HG02852 (cell line): ENCODE data around the gene FXN.
"Not testable (repeated sequence)": the region's sequence is repeated elsewhere in the genome, so short reads cannot be mapped to it uniquely, and the experiment has no call there.

Experiments used
- ATAC-seq: cut with Tn5 transposase; IDR thresholded peaks from one replicate; pipeline ENCODE4 v1.9.1; 2021; ENCODE audit warnings: mild to moderate bottlenecking, moderate library complexity; ENCODE audit not compliant: unreplicated experiment

FXN gene

DNA sequence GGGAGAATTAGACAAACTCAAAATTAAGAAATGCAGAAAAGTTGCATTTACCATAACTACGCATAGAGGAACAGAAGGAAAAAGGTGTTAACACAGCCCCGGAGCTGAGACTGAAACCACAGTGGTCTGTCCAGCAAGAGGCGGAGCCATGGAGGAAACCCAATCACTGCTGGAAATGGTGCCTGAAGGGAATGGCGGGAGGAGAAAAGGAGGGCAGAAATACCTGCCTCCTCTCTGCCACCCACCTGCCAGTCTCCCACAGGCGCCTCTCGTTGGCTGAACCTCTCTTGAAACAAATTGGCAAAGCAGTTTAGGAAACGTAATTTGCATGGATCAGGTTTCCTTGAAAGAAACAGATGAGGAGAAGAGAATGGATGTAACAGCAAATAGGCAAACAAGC lies 11.9 kb upstream of the FXN start:
- no peak for ATAC-seq

DNA sequence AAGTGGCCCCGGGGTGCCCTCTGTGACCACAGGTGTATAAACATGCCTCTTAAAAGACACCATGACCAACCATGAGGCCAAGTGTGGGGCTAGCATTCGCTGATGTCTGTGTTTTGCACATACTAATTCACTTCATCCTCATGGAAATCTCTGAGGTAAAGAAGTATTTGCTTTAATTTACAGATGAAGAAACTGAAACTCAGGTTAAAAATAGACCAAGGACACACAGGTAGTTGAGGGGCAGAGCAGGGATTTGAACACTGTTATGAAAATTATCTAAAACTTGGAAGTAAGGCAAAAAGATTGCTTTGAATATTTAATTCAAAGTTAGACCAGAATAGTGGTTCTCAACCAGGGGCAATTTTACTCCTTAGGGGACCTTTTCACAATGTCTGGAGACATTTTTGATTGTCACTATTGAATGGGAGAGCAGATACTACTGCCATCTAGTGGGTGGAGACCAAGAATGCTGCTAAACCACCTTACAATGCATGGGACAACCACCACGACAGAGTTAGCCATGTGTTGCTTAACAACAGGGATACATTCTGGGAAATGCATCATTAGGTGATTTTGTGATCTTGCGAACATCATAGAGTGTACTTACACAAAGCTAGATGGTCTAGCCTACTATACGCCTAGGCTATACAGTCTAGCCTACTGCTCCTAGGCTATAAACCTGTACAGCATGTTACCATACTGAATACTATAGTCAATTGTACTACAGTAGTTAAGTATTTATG lies 8.0 kb upstream of the FXN start:
- peak; percentile 78 for ATAC-seq

DNA sequence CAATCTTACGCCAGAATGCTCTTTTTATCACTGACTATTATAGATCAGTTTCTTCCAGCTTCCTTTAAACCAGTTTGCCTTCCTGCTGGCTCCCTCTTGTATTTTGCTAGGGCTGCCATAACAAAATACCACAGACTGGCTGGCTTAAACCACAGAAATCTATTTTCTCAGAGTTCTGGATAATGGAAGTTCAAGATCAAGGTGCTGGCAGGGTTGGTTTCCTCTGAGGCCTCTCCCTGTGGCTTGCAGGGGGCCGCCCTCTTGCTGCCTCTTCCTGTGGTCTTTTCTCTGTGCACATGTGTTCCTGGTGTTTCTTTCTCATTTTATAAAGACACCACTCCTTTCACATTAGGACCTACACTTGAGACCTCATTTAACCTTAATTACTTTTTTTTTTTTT lies 6.8 kb upstream of the FXN start:
- no peak for ATAC-seq

- ATAC-seq: no peak
Observed at GRCh38 chr9:69029535-69029934, 6.0 kb upstream of the FXN start.

DNA sequence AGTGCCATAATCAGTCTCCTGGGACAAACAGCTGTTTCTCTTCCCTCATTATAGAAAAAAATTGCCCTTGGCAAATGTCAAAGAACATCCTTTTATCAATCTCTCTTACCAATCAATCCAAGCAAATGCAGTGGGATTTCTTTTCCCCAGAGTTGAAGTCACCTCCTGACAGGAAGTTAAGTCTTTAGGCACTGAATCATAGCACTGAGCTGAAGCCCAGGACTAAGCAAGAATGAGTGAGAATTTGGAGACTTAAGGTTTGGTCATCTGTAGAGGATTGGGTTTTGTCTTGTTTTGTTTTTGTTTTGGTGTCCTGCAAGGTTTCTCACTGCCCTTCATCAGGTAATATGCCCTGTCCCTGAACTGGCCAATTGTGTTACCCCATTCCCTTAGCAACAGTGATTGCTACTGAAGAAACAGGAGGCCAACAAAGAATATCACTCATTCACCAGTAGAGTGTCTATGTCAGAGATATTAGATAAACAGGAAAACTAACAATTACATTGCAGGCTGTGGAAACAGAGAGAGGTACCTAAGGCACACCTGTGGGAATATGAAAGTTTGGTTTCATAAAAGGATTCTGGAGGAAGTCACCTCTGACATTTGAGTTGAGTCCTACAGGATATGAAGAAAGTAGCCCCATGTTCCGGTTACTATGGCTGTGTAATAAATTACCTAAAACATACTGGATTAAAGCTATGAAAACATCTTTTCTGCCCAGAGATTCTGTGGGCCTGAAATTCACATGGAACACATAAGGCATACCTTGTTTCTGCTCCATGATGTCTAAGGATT lies 4.5 kb upstream of the FXN start:
- no peak for ATAC-seq

GRCh38 chr9:69034071-69034470 lies 1.5 kb upstream of the FXN start:
- no peak for ATAC-seq

- ATAC-seq: peak; percentile 30
Observed at GRCh38 chr9:69036309-69036708, 757 bp downstream of the FXN start.

DNA sequence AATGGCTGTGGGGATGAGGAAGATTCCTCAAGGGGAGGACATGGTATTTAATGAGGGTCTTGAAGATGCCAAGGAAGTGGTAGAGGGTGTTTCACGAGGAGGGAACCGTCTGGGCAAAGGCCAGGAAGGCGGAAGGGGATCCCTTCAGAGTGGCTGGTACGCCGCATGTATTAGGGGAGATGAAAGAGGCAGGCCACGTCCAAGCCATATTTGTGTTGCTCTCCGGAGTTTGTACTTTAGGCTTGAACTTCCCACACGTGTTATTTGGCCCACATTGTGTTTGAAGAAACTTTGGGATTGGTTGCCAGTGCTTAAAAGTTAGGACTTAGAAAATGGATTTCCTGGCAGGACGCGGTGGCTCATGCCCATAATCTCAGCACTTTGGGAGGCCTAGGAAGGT lies 1.2 kb downstream of the FXN start:
- ATAC-seq: no peak

DNA sequence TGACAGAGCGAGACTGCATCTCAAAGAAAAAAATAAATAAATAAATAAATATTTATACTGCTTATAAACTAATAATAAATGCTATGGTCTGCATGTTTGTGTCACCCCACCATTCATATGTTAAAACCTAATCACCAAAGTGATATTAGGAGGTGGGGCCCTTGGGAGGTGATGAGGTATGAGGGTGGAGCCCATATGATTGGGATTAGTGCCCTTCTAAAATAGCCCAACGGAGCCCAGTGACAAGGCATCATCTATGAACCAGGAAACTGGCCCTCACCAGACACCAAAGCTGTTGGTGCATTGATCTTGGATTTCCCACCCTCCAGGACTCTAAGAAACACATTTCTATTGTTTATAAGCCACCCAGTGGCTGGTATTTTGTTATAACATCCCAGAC lies 5.1 kb downstream of the FXN start:
- no peak for ATAC-seq

GRCh38 chr9:69044240-69045219 lies 9.0 kb downstream of the FXN start:
- ATAC-seq: no peak

DNA sequence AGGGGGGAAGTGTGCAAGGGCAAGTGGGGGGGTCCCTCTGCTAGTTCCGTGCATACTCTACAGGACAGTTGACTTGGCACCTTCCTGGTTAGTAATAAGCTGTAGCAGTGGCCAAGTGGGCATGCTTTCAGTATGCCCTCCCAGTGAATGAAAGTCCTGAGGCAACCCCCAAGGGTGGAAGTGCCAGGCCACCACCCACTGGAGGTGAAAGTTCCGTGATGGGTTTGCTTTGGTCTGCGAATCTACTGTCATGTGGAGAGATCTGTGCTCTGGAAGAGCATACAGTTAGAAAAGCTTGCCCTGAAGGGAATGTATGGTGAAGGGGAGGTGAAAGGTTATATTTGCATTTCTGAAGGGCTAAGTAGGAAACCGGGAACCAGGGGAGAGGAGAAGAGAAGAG lies 10.3 kb downstream of the FXN start:
- no peak for ATAC-seq

- ATAC-seq: no peak
Observed at GRCh38 chr9:69046723-69047122, 11.2 kb downstream of the FXN start.

- no peak for ATAC-seq
Observed at GRCh38 chr9:69047371-69047770, 11.8 kb downstream of the FXN start.

DNA sequence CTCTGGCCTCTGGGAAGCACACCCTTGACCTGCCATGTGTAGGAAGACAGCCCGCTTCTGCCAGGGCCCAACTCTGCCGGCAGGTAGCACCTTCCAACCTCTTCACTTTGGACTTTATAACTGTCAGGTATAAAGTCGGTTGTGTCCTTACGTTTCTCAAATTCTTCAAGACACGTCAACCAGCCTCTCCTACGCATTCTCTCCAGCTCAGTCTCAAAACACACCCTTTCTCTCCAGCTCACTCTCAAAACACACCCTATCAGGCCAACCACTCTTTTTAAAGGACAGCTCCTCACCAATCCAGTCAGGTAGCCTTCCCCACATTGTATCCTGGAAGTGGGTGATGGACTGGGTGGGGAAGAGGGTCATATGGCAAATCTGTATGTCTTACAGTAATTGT lies 13.5 kb downstream of the FXN start:
- no peak for ATAC-seq

DNA sequence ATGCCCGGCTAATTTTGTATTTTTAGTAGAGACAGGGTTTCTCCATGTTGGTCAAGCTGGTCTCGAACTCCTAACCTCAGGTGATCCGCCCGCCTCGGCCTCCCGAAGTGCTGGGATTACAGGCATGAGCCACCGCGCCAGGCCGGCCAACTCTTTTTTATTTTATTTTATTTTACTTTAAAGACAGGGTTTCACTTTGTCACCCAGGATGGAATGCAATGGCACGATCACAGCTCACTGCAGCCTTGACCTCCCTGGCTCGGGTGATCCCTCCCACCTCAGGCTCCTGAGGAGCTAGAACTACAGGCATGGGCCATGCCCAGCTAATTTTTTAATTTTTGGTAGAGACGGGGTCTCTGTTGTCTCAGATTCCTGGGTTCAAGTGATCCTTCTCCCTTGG lies 15.4 kb downstream of the FXN start:
- not testable (repeated sequence) for ATAC-seq

DNA sequence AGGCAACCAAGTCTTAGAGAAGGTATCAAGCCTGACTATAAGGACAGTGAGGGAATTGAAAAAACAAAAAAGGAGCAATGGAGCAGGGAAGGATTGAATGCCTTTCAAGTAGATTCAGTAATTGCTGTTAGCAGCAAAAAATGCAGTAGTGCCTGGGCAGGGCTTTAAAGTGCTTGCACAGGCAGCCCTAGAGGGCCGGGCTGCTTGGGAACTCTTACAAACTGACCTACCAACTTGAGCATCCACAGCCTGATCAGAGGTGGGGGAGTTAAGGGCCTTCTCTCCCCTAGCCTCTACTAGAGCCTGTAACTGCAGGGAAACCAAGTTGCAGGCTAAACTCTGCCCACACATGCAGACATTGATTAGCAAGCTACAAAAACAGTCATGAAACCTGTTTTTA lies 19.4 kb downstream of the FXN start:
- ATAC-seq: no peak

DNA sequence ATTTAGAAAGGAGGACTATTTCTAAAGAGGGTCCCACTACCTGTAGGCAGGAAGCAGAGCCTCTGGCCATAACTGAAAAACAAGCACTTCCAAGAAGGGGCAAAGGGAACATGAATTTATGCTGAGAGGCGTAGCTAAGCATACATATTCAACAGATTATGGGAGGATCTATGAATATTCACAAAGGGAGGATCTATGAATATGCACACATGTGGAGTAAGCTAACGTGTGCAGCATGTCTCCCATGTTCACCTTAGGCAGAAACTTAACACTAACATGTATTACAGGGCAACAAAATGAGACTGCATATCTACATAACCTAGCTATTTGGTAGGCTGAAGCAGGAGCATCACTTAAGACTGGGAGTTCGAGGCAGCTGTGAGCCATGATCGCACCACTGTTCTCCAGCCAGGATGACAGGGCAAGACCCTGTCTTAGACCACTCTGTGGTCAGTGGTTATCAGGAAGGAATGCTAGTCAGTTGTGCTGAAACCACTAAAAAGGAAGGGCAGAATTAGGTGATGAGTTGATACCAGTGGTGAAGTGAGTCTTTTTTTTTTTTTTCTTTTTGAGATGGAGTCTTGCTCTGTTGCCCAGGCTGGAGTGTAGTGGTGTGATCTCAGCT lies 20.8 kb downstream of the FXN start:
- no peak for ATAC-seq

DNA sequence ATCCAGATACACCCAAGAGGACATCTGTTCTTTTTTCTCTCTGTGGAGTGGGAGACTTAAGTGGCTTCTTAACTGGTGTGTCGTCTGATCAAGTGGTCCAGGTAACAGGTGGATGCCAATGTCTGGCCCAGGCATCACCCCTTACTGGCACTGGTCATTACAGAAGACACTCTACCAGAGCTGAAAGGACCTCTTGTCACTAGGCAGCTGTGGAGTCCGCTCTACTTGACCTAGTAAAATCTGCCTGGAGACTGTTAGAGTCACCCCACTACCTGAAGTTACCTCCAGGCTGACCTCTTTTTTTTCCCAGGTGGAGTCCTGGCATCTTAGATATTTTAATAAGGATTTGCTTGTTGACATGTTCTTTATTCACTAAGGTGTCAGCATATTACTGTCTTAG lies 22.5 kb downstream of the FXN start:
- no peak for ATAC-seq

DNA sequence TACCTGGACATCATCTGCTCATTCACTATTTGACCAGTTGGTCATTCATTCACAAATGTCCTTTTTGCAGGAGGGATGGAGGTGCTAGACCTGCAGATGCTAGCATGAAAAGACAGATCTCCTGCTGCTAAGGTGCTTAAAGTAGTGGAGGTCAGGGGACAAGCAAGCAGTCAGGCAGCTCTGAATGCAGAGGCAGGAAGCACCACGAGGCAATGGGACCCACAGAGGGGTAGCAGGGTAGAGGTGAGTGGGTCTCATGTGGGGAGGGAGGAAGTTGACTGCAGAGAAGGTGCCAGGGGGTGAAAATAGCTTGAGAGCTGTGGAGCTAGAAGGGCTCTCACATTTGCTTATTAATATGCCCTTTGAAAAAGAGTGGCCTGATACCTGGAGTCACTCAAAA lies 25.2 kb downstream of the FXN start:
- no peak for ATAC-seq

GRCh38 chr9:69062195-69062594 lies 26.6 kb downstream of the FXN start:
- no peak for ATAC-seq

- ATAC-seq: no peak
Observed at GRCh38 chr9:69063839-69064238, 28.3 kb downstream of the FXN start.
